SK-N-SH (cell line): Measurements from ENCODE around the gene ZNF3. TPM values are rescaled to one million over a fixed set of nuclear protein-coding genes. Genes with fewer than 3 reads are reported as not detected.

Experiments
- CTCF ChIA-PET: fragments of 300-600, 350-600 bp; formaldehyde crosslinking; extraction: SDS; loops from one replicate; lab custom pipeline; 2021; lab: Yijun Ruan, JAX
- POLR2A ChIA-PET: fragments of 350-600 bp; sonication (Branson Sonifier 250); formaldehyde crosslinking; extraction: SDS; loops from one replicate; lab custom pipeline; 2020; ENCODE audit warnings: antibody characterized with exemption, inconsistent platforms; lab: Yijun Ruan, JAX
- DNase-seq: peaks from one replicate; pipeline ENCODE4 v3.0.0; 2012
- H2AFZ ChIP-seq: fragments of 200-600 bp; sonication (generic); 2 replicates; pipeline ENCODE4 v1.8.1; 2016; ENCODE audit warnings: antibody characterized with exemption, mild to moderate bottlenecking, low read depth
- H3F3A ChIP-seq: fragments of 200-600 bp; sonication (generic); replicated peaks from 2 replicates; pipeline ENCODE3; 2016; ENCODE audit warnings: antibody characterized with exemption, mild to moderate bottlenecking; ENCODE audit not compliant: insufficient read depth
- H3K27ac ChIP-seq, 2 experiments: fragments of 200-500 bp in 1 of 2; fragments of 200-600 bp in 1 of 2; sonication (Bioruptor generic) in 1 of 2; sonication (generic), shearing (Covaris generic) in 1 of 2; 2 replicates each; pipeline versions ENCODE4 v1.5.1 to v1.6.1; 2014 to 2016; ENCODE audit warnings: low read depth in 2 of 2, inconsistent platforms in 1 of 2, low read length in 1 of 2, mild to moderate bottlenecking in 1 of 2, mixed read lengths in 1 of 2
- H3K27me3 ChIP-seq: fragments of 200-600 bp; sonication (generic), shearing (Covaris generic); 2 replicates; pipeline ENCODE4 v1.6.1; 2016; ENCODE audit warnings: mixed run types; ENCODE audit not compliant: insufficient read depth
- H3K36me3 ChIP-seq, 2 experiments: fragments of 200-500 bp in 1 of 2; fragments of 200-600 bp in 1 of 2; sonication (Bioruptor generic) in 1 of 2; sonication (generic) in 1 of 2; replicated peaks in 1 of 2; 2 replicates each; pipeline versions ENCODE3 to v1.5.1; 2014 to 2016; ENCODE audit warnings: low read length in 1 of 2, mild to moderate bottlenecking in 1 of 2; ENCODE audit not compliant: insufficient read depth in 2 of 2, control insufficient read depth in 1 of 2
- H3K4me1 ChIP-seq, 2 experiments: fragments of 200-500 bp in 1 of 2; fragments of 200-600 bp in 1 of 2; sonication (Bioruptor generic) in 1 of 2; sonication (generic), shearing (Covaris generic) in 1 of 2; 2 replicates each; pipeline versions ENCODE4 v1.5.1 to v1.6.1; 2014 to 2016; ENCODE audit warnings: low read depth in 1 of 2, low read length in 1 of 2, mixed run types in 1 of 2; ENCODE audit not compliant: insufficient read depth in 2 of 2, control insufficient read depth in 1 of 2
- H3K4me2 ChIP-seq: fragments of 200-600 bp; sonication (generic), shearing (Covaris generic); 2 replicates; pipeline ENCODE4 v1.6.1; 2017; ENCODE audit warnings: mixed run types
- H3K4me3 ChIP-seq, 2 experiments: fragments of 200-500 bp in 1 of 2; fragments of 200-600 bp in 1 of 2; sonication (Bioruptor generic) in 1 of 2; sonication (generic), shearing (Covaris generic) in 1 of 2; 2 replicates each; pipeline versions ENCODE4 v1.5.1 to v1.8.1; 2014 to 2016; ENCODE audit warnings: low read depth in 2 of 2, inconsistent platforms in 1 of 2, low read length in 1 of 2, mild to moderate bottlenecking in 1 of 2, mixed read lengths in 1 of 2, moderate library complexity in 1 of 2
- H3K79me2 ChIP-seq: fragments of 200-600 bp; sonication (generic); 2 replicates; pipeline ENCODE4 v1.8.1; 2017; ENCODE audit warnings: mild to moderate bottlenecking; ENCODE audit not compliant: insufficient read depth
- H3K9ac ChIP-seq: fragments of 200-600 bp; sonication (generic); 2 replicates; pipeline ENCODE4 v1.6.1; 2017; ENCODE audit warnings: mixed run types
- H3K9me2 ChIP-seq: fragments of 200-600 bp; sonication (generic); 2 replicates; pipeline ENCODE4 v1.6.1; 2017; ENCODE audit warnings: mixed run types
- H3K9me3 ChIP-seq: fragments of 200-600 bp; sonication (generic); 2 replicates; pipeline ENCODE4 v1.6.1; 2017; ENCODE audit warnings: mixed run types, mild to moderate bottlenecking, moderate library complexity
- H4K20me1 ChIP-seq: fragments of 200-600 bp; sonication (generic); 2 replicates; pipeline ENCODE4 v1.6.1; 2017; ENCODE audit warnings: mild to moderate bottlenecking, mixed run types; ENCODE audit not compliant: insufficient read depth
- CTCF ChIP-seq: fragments of 200-600 bp; sonication (generic); IDR thresholded peaks from 2 replicates; pipeline ENCODE4 v1.6.1; 2017; ENCODE audit warnings: antibody characterized with exemption, mild to moderate bottlenecking, moderate library complexity
- FOSL2 ChIP-seq: IDR thresholded peaks from 2 replicates; pipeline ENCODE4 v1.4.0; 2012; ENCODE audit warnings: low read depth, mild to moderate bottlenecking, moderate library complexity, borderline replicate concordance
- GATA2 ChIP-seq: sonication (generic); formaldehyde crosslinking; IDR thresholded peaks from 2 replicates; pipeline ENCODE4 v1.5.0; 2020; ENCODE audit warnings: mild to moderate bottlenecking, missing genetic modification reagents
- JUND ChIP-seq: IDR thresholded peaks from 2 replicates; pipeline ENCODE4 v1.4.0; 2012
- NRF1 ChIP-seq: IDR thresholded peaks from 2 replicates; pipeline ENCODE4 v1.6.1; 2012; ENCODE audit warnings: low read depth, mild to moderate bottlenecking, low read length
- PBX3 ChIP-seq: IDR thresholded peaks from 2 replicates; pipeline ENCODE4; 2012
- POLR2AphosphoS5 ChIP-seq: IDR thresholded peaks from 2 replicates; pipeline ENCODE4 v1.6.1; 2012; ENCODE audit warnings: low read depth, low read length
- REST ChIP-seq: IDR thresholded peaks from 2 replicates; pipeline ENCODE4 v1.6.1; 2012; ENCODE audit warnings: mild to moderate bottlenecking, low read depth, low read length, moderate library complexity
- RFX5 ChIP-seq: IDR thresholded peaks from 2 replicates; pipeline ENCODE4 v1.6.1; 2012; ENCODE audit warnings: mild to moderate bottlenecking, improper control_type of control experiment, low read length
- RXRA ChIP-seq: IDR thresholded peaks from 2 replicates; pipeline ENCODE4 v1.4.0; 2012; ENCODE audit warnings: low read depth, mild to moderate bottlenecking, borderline replicate concordance
- WGBS: methylation state at CpG from one replicate; pipeline ENCODE4 v1.1.6; 2017; ENCODE audit warnings: low lambda C conversion rate; 5-methylcytosine and 5-hydroxymethylcytosine counted together
- polyA plus RNA-seq, 3 experiments: library from polyadenylated mRNA; depleted of rRNA; stranded (reverse); fragments of >200 nt; gene quantifications; 2 replicates each; pipeline ENCODE4 v1.2.3, GENCODE V29; 2012

ZNF3 gene
- polyA plus RNA-seq, 1 of the 3 experiments (the other 2 are of a cell fraction) = 30.5 TPM

GRCh38 chr7:100048680-100049079 lies 32.8 kb downstream of the ZNF3 start:
- Histone ChIP-seq H3K4me2 (peak overlapping the region; percentile 80; the same call in 1 of the 2 replicates), H3K27ac (no peak overlapping the region), H3K4me1 (peaks cover 5 to 9% of the 10 kb centered on the region in 2 experiments; a peak in 2 of 4 replicates), H3K36me3 (peaks cover 7 to 8% of the 10 kb centered on the region in 2 experiments), H2AFZ (0 out of 2 replicates have a peak overlapping the region, but pooled peaks have one; percentile 99), H3K9me2 (no peaks in the 10 kb centered on the region), H3F3A (peaks cover 23% of the 10 kb centered on the region), H3K27me3 (no peaks in the 10 kb centered on the region), H3K79me2 (peaks cover 31% of the 10 kb centered on the region), H3K9ac (no peak overlapping the region), H3K9me3 (no peaks in the 10 kb centered on the region), H4K20me1 (no peaks in the 10 kb centered on the region; the same call in 1 of the 2 replicates), H3K4me3 (no peak overlapping the region)
- no peak for TF ChIP-seq RFX5
- TF ChIP-seq PBX3 = no peak
- no peak for TF ChIP-seq RXRA
- TF ChIP-seq NRF1 = no peak
- no peak for TF ChIP-seq GATA2 (CRISPR knock-in tag)
- 89% methylated on average over 4 of the region's 4 CpGs for WGBS
- DNase-seq = no peak
- ChIA-PET POLR2A (interaction anchor here (2.3 kb wide), 1 partner anchor 33 kb away, joined by 24 read pairs; the partner anchor contains the start of gene ZKSCAN1), CTCF (interaction anchor here (1.0 to 5.5 kb wide), 4 partner anchors 12 to 82 kb away, joined by 3 to 60 read pairs (median 3); no protein-coding TSS in a partner anchor)

- CTCF ChIA-PET = interaction anchor here (0.6 to 1.2 kb wide), 2 partner anchors 16 to 1019 kb away, joined by 3 read pairs; no protein-coding TSS in a partner anchor
These were observed 36.8 kb downstream of the ZNF3 start for GRCh38 chr7:100044718-100045117.

More at GRCh38 chr7:100044718-100045117, 36.8 kb downstream of the ZNF3 start:
- Histone ChIP-seq H3K9me2 (no peaks in the 10 kb centered on the region), H3K9me3 (no peaks in the 10 kb centered on the region), H2AFZ (no peak overlapping the region), H3K27me3 (no peaks in the 10 kb centered on the region), H3K4me1 (peaks cover 4 to 5% of the 10 kb centered on the region in 2 experiments; a peak in 2 of 4 replicates), H4K20me1 (no peaks in the 10 kb centered on the region), H3F3A (peaks cover 18% of the 10 kb centered on the region), H3K79me2 (no peaks in the 10 kb centered on the region), H3K36me3 (no peaks in the 10 kb centered on the region), H3K4me3 (no peak overlapping the region), H3K9ac (no peak overlapping the region), H3K27ac (no peak overlapping the region), H3K4me2 (no peak overlapping the region)
- 62% methylated on average over 6 of the region's 6 CpGs for WGBS
- POLR2A ChIA-PET = no interaction called here
- TF ChIP-seq REST = no peak
- peak; percentile 14 for TF ChIP-seq CTCF
- TF ChIP-seq FOSL2 = no peak
- no peak for TF ChIP-seq JUND
- no peak for TF ChIP-seq POLR2AphosphoS5
- peak; percentile 28 for DNase-seq
